Astrocyte (in vitro differentiated cells and primary cell): ENCODE data around the gene CNOT4. TPM values are rescaled to one million over a fixed set of nuclear protein-coding genes. Genes with fewer than 3 reads are reported as not detected.

Experiments used
- DNase-seq: peaks from one replicate; pipeline ENCODE4 v3.0.0-alpha.2; 2010; ENCODE audit warnings: low read depth
- FAIRE-seq: peaks from 2 replicates; lab custom pipeline; 2011; peaks lifted over from hg19 to GRCh38; lab: Jason Lieb, UNC
- H2AFZ ChIP-seq: 2 replicates; pipeline ENCODE4 v1.6.0; 2012; ENCODE audit warnings: low read depth, low read length, inconsistent platforms
- H3K27ac ChIP-seq: 2 replicates; pipeline ENCODE4 v1.5.1; 2011; ENCODE audit warnings: low read depth, low read length, inconsistent platforms
- H3K27me3 ChIP-seq: 2 replicates; pipeline ENCODE4 v1.6.0; 2011; ENCODE audit warnings: low read length, inconsistent platforms; ENCODE audit not compliant: insufficient read depth
- H3K36me3 ChIP-seq: 2 replicates; pipeline ENCODE4 v1.5.1; 2011; ENCODE audit warnings: low read length, inconsistent platforms; ENCODE audit not compliant: insufficient read depth
- H3K4me1 ChIP-seq: 2 replicates; pipeline ENCODE4 v1.5.1; 2011; ENCODE audit warnings: low read length, inconsistent platforms; ENCODE audit not compliant: insufficient read depth
- H3K4me2 ChIP-seq: 2 replicates; pipeline ENCODE4 v1.6.0; 2012; ENCODE audit warnings: low read length, inconsistent platforms
- H3K4me3 ChIP-seq: 2 replicates; pipeline ENCODE4 v1.5.1; 2011; ENCODE audit warnings: low read depth, mild to moderate bottlenecking, low read length, inconsistent platforms; ENCODE audit not compliant: insufficient read depth
- H3K79me2 ChIP-seq: 2 replicates; pipeline ENCODE4 v1.6.0; 2012; ENCODE audit warnings: mild to moderate bottlenecking, low read length, inconsistent platforms; ENCODE audit not compliant: insufficient read depth
- H3K9ac ChIP-seq: 2 replicates; pipeline ENCODE4 v1.6.0; 2012; ENCODE audit warnings: mild to moderate bottlenecking, low read length, inconsistent platforms
- H3K9me3 ChIP-seq: 2 replicates; pipeline ENCODE4 v1.5.1; 2012; ENCODE audit warnings: low read depth, mild to moderate bottlenecking, low read length, inconsistent platforms; ENCODE audit not compliant: insufficient read depth
- H4K20me1 ChIP-seq: 2 replicates; pipeline ENCODE4 v1.6.0; 2012; ENCODE audit warnings: low read length, inconsistent platforms; ENCODE audit not compliant: insufficient read depth
- H3K27ac Mint-ChIP-seq: one replicate; pipeline ENCODE4 v1.8.0; 2021; ENCODE audit warnings: mild to moderate bottlenecking, mixed read lengths; ENCODE audit not compliant: unreplicated experiment
- H3K27me3 Mint-ChIP-seq: one replicate; pipeline ENCODE4 v1.8.0; 2021; ENCODE audit warnings: low read depth, mixed read lengths; ENCODE audit not compliant: unreplicated experiment
- H3K36me3 Mint-ChIP-seq: one replicate; pipeline ENCODE4 v1.8.0; 2021; ENCODE audit warnings: low read depth, mixed read lengths; ENCODE audit not compliant: unreplicated experiment
- H3K4me1 Mint-ChIP-seq: one replicate; pipeline ENCODE4 v1.8.0; 2021; ENCODE audit warnings: low read depth, mixed read lengths; ENCODE audit not compliant: unreplicated experiment
- H3K4me3 Mint-ChIP-seq: one replicate; pipeline ENCODE4 v1.8.0; 2021; ENCODE audit warnings: mild to moderate bottlenecking, moderate library complexity, mixed read lengths; ENCODE audit not compliant: unreplicated experiment
- H3K9me3 Mint-ChIP-seq: one replicate; pipeline ENCODE4 v1.8.0; 2021; ENCODE audit warnings: mild to moderate bottlenecking, mixed read lengths; ENCODE audit not compliant: unreplicated experiment
- EZH2 ChIP-seq: IDR thresholded peaks from 2 replicates; pipeline ENCODE4 v1.6.1; 2012; ENCODE audit warnings: mild to moderate bottlenecking, low read length, inconsistent platforms; ENCODE audit not compliant: insufficient read depth
- total RNA-seq: library from RNA; stranded (reverse); gene quantifications from 2 replicates; pipeline ENCODE4 v1.2.1, GENCODE V29; 2021
- TF ChIP-seq, protein P1 (sequence below): IDR thresholded peaks from 2 replicates; pipeline ENCODE4 v1.5.1; 2011; ENCODE audit warnings: low read depth, mild to moderate bottlenecking, inconsistent platforms, low read length, moderate library complexity; ENCODE audit not compliant: insufficient read depth

The CNOT4 gene
- total RNA-seq, 1 donor from 2014 or later: 24.9 TPM

DNA sequence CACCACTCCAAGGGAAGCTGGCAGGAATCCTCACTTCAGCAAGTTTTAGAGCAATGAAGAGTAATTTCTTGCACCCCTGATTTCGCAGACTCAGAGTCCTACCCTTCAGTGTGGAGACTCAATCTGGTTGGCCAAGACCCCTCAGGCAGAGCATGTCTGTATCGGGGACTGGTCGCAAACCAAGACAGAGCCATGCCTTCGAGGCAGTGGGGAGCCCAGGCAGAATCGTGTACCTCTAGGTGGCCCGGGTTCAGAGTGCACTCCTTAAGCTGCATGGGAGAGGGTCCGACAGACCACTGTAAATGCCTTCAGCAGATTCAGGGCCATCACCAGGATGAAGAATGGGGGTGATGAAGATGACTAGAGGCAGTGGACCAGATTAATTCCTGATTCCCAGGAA is 181.4 kb downstream of the CNOT4 start:
- no peaks in the 10 kb centered on the region for H3K36me3 ChIP-seq
- no peaks in the 10 kb centered on the region for H3K36me3 Mint-ChIP-seq
- no peaks in the 10 kb centered on the region for H3K79me2 ChIP-seq
- TF ChIP-seq, protein P1, sequence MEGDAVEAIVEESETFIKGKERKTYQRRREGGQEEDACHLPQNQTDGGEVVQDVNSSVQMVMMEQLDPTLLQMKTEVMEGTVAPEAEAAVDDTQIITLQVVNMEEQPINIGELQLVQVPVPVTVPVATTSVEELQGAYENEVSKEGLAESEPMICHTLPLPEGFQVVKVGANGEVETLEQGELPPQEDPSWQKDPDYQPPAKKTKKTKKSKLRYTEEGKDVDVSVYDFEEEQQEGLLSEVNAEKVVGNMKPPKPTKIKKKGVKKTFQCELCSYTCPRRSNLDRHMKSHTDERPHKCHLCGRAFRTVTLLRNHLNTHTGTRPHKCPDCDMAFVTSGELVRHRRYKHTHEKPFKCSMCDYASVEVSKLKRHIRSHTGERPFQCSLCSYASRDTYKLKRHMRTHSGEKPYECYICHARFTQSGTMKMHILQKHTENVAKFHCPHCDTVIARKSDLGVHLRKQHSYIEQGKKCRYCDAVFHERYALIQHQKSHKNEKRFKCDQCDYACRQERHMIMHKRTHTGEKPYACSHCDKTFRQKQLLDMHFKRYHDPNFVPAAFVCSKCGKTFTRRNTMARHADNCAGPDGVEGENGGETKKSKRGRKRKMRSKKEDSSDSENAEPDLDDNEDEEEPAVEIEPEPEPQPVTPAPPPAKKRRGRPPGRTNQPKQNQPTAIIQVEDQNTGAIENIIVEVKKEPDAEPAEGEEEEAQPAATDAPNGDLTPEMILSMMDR: no peak
- no peak for TF ChIP-seq EZH2
- H2AFZ ChIP-seq: no peak overlapping the region
- H3K9ac ChIP-seq: no peak overlapping the region
- H3K4me2 ChIP-seq: no peak overlapping the region
- no peaks in the 10 kb centered on the region for H3K9me3 ChIP-seq
- no peak overlapping the region for H3K4me3 ChIP-seq
- H3K27ac ChIP-seq: no peak overlapping the region
- H3K4me1 ChIP-seq: peaks cover 3% of the 10 kb centered on the region
- H3K27me3 ChIP-seq: no peaks in the 10 kb centered on the region
- no peaks in the 10 kb centered on the region for H3K9me3 Mint-ChIP-seq
- no peaks in the 10 kb centered on the region for H3K4me1 Mint-ChIP-seq
- no peak overlapping the region for H3K27ac Mint-ChIP-seq
- H3K27me3 Mint-ChIP-seq: peaks cover 26% of the 10 kb centered on the region
- DNase-seq (no peak), FAIRE-seq (no peak)
- H4K20me1 ChIP-seq: no peaks in the 10 kb centered on the region
- H3K4me3 Mint-ChIP-seq: no peak overlapping the region

DNA sequence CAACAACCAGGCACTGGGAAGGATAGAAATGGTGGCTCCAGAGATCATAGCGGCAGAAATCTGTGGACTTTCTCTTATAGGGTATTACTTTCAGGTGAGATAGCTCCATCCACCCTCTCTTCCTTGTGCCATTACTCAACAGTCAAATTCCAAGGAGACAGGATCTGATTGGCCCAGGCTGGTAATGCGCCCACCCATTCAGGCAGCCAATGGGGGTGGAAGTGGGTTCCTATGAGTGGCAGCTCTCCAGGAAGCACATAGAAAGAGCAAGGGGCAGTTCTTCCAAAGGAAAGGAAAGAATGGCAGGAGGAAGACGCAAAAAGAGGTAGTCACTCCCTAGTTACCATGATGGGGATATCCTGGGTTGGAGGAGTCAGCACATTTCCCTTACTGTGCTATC is 181.8 kb downstream of the CNOT4 start:
- no peak overlapping the region for H2AFZ ChIP-seq
- FAIRE-seq (no peak), DNase-seq (no peak)
- H3K4me3 ChIP-seq: no peak overlapping the region
- Mint-ChIP-seq H3K36me3 (no peaks in the 10 kb centered on the region), H3K27me3 (peaks cover 26% of the 10 kb centered on the region), H3K4me1 (no peaks in the 10 kb centered on the region), H3K27ac (no peak overlapping the region), H3K9me3 (no peaks in the 10 kb centered on the region), H3K4me3 (no peak overlapping the region)
- no peaks in the 10 kb centered on the region for H4K20me1 ChIP-seq
- H3K27ac ChIP-seq: no peak overlapping the region
- no peak overlapping the region for H3K9ac ChIP-seq
- H3K9me3 ChIP-seq: no peaks in the 10 kb centered on the region
- no peak overlapping the region for H3K4me2 ChIP-seq
- no peaks in the 10 kb centered on the region for H3K4me1 ChIP-seq
- no peaks in the 10 kb centered on the region for H3K36me3 ChIP-seq
- H3K79me2 ChIP-seq: no peaks in the 10 kb centered on the region
- TF ChIP-seq, protein P1: no peak
- no peak for TF ChIP-seq EZH2
- H3K27me3 ChIP-seq: no peaks in the 10 kb centered on the region

DNA sequence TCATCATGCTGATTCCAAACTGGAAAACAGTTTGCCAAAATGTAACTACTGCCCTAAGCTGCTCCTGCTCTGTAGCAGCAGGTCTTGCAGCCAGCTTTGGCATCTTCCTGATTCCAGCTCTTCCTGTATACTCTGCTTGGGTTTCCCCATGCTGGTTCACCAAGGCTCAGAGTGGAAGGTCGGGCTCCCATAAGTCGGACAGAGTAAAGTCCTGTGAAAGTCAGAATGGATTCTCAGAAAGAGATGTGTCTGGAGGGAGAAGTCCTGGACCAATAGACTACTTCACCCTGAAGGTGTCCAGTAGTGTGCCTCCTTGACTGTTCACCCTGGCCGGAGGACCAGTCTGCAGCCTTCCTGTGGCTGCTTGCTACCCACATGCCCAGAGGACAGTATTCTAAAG is 182.4 kb downstream of the CNOT4 start:
- Histone ChIP-seq H3K4me3 (no peak overlapping the region), H3K79me2 (no peaks in the 10 kb centered on the region), H3K27me3 (no peaks in the 10 kb centered on the region), H3K36me3 (no peaks in the 10 kb centered on the region), H2AFZ (no peak overlapping the region), H3K27ac (no peak overlapping the region), H3K4me1 (no peaks in the 10 kb centered on the region), H4K20me1 (no peaks in the 10 kb centered on the region), H3K9ac (no peak overlapping the region), H3K9me3 (no peaks in the 10 kb centered on the region), H3K4me2 (no peak overlapping the region)
- TF ChIP-seq, protein P1: no peak
- no peak for TF ChIP-seq EZH2
- Mint-ChIP-seq H3K27ac (no peak overlapping the region), H3K9me3 (no peaks in the 10 kb centered on the region), H3K27me3 (peaks cover 26% of the 10 kb centered on the region), H3K36me3 (no peaks in the 10 kb centered on the region), H3K4me3 (no peak overlapping the region), H3K4me1 (no peaks in the 10 kb centered on the region)
- DNase-seq (no peak), FAIRE-seq (no peak)
